Lower leg skin (tissue), 3 donors: ENCODE results near the gene NEK1.

Experiments
- POLR2A ChIP-seq, 2 donors: fragments of 450-650 bp; IDR thresholded peaks; one replicate each; pipeline ENCODE4 v1.6.1; 2016 to 2017; ENCODE audit warnings: antibody characterized with exemption in 2 of 2, mild to moderate bottlenecking in 1 of 2, moderate library complexity in 1 of 2
- TF ChIP-seq, protein P1 (sequence below), 3 donors: fragments of 450-650 bp; IDR thresholded peaks; one replicate each; pipeline ENCODE4 v1.5.1; 2016; ENCODE audit warnings: antibody characterized with exemption in 3 of 3, mild to moderate bottlenecking in 3 of 3, moderate library complexity in 2 of 3

DNA sequence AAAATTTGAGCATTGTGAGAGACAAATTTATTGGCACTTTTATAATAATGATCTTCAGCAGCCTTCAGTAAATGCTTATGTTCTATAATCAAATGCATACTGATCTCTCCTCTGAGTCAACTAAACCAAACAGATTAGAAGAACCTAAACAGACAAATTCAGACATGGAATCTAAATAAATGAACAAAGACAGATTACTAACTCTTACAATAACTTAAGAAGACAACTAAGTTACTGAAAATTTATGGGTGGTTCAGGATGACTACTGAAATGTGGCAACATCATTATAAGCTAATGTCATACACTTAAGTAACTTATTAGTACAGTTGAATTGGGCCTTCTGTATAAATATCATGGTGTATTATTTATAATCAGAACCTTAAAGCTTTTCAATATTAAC, 127.3 kb downstream of the NEK1 start:
- TF ChIP-seq, protein P1, sequence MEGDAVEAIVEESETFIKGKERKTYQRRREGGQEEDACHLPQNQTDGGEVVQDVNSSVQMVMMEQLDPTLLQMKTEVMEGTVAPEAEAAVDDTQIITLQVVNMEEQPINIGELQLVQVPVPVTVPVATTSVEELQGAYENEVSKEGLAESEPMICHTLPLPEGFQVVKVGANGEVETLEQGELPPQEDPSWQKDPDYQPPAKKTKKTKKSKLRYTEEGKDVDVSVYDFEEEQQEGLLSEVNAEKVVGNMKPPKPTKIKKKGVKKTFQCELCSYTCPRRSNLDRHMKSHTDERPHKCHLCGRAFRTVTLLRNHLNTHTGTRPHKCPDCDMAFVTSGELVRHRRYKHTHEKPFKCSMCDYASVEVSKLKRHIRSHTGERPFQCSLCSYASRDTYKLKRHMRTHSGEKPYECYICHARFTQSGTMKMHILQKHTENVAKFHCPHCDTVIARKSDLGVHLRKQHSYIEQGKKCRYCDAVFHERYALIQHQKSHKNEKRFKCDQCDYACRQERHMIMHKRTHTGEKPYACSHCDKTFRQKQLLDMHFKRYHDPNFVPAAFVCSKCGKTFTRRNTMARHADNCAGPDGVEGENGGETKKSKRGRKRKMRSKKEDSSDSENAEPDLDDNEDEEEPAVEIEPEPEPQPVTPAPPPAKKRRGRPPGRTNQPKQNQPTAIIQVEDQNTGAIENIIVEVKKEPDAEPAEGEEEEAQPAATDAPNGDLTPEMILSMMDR (IDR thresholded peaks at IDR 0.05): no peak
- TF ChIP-seq POLR2A (IDR thresholded peaks at IDR 0.05): no peak
